DND-41 (cell line): ENCODE measurements around the gene PHB1.

ENCODE experiments used
- ATAC-seq: fragments of 200-7000 bp; cut with Tn5 transposase; 3 replicates; pipeline ENCODE4 v1.9.1; 2021; ENCODE audit warnings: low read depth; ENCODE audit not compliant: insufficient read depth
- DNase-seq: peaks from one replicate; pipeline ENCODE4 v3.0.0-alpha.2; 2020
- H2AFZ ChIP-seq: 2 replicates; pipeline ENCODE4 v1.6.0; 2012; ENCODE audit warnings: low read depth, low read length
- H3K27ac ChIP-seq: 2 replicates; pipeline ENCODE4 v1.5.1; 2012; ENCODE audit warnings: low read length, inconsistent platforms
- H3K27me3 ChIP-seq: fragments of 200-600 bp; sonication (generic); 2 replicates; pipeline ENCODE4 v1.6.0; 2012; ENCODE audit warnings: low read length, mild to moderate bottlenecking, inconsistent platforms; ENCODE audit not compliant: insufficient read depth, poor library complexity
- H3K36me3 ChIP-seq: 2 replicates; pipeline ENCODE4 v1.5.1; 2012; ENCODE audit warnings: low read length, inconsistent platforms; ENCODE audit not compliant: insufficient read depth
- H3K4me1 ChIP-seq: 2 replicates; pipeline ENCODE4 v1.5.1; 2012; ENCODE audit warnings: mild to moderate bottlenecking, low read length; ENCODE audit not compliant: insufficient read depth
- H3K4me2 ChIP-seq: 2 replicates; pipeline ENCODE4 v1.6.0; 2012; ENCODE audit warnings: mild to moderate bottlenecking, moderate library complexity, low read length, inconsistent platforms; ENCODE audit not compliant: insufficient read depth
- H3K4me3 ChIP-seq, 2 experiments: fragments of 200-600 bp in 1 of 2; shearing (Covaris generic) in 1 of 2; 2 replicates each; pipeline ENCODE4 v1.5.1; 2012 to 2016; ENCODE audit warnings: inconsistent platforms in 2 of 2, low read length in 2 of 2, mild to moderate bottlenecking in 2 of 2, low read depth in 1 of 2, moderate library complexity in 1 of 2
- H3K79me2 ChIP-seq: 2 replicates; pipeline ENCODE4 v1.6.0; 2012; ENCODE audit warnings: low read length, inconsistent platforms; ENCODE audit not compliant: insufficient read depth
- H3K9ac ChIP-seq: 2 replicates; pipeline ENCODE4 v1.6.0; 2012; ENCODE audit warnings: low read depth, mild to moderate bottlenecking, inconsistent platforms, low read length, moderate library complexity
- H3K9me3 ChIP-seq: 2 replicates; pipeline ENCODE4 v1.5.1; 2012; ENCODE audit warnings: low read length, moderate library complexity, mild to moderate bottlenecking, inconsistent platforms; ENCODE audit not compliant: insufficient read depth, severe bottlenecking
- H4K20me1 ChIP-seq: 2 replicates; pipeline ENCODE4 v1.6.0; 2012; ENCODE audit warnings: low read length; ENCODE audit not compliant: insufficient read depth
- EZH2 ChIP-seq: IDR thresholded peaks from 3 replicates; pipeline ENCODE4 v1.6.1; 2012; ENCODE audit warnings: borderline replicate concordance, low read depth, mild to moderate bottlenecking, moderate library complexity, low read length, inconsistent platforms; ENCODE audit not compliant: severe bottlenecking
- TF ChIP-seq, protein P1 (sequence below): IDR thresholded peaks from 2 replicates; pipeline ENCODE4 v1.5.1; 2012; ENCODE audit warnings: borderline replicate concordance, low read length, moderate library complexity, mild to moderate bottlenecking; ENCODE audit not compliant: poor library complexity, severe bottlenecking; ENCODE audit errors: extremely low read depth

The PHB1 gene

DNA sequence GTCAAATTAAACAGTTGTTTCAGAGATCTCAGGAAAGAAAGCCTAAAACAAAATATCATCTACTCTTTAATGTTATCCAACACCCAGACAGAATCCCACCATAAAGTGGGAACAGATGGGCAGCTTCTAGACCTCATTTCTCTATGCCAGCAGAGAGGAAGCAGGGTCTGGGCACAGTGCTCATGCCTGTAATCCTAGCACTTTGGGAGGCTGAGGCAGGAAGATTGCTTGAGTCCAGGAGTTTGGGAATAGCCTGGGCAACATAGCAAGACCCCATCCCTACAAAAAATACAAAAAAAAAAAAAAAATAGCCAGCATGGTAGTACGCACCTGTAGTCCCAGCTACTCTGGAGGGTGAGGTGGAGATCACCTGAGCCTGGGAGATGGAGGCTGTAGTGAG lies 39.1 kb downstream of the PHB1 start:
- Histone ChIP-seq H3K27ac (no peak overlapping the region), H3K9ac (no peak overlapping the region), H3K79me2 (no peaks in the 10 kb centered on the region), H3K4me2 (no peak overlapping the region), H3K36me3 (no peaks in the 10 kb centered on the region), H3K27me3 (no peaks in the 10 kb centered on the region), H3K4me1 (no peaks in the 10 kb centered on the region), H3K4me3 (no peak overlapping the region), H4K20me1 (no peaks in the 10 kb centered on the region), H3K9me3 (no peaks in the 10 kb centered on the region), H2AFZ (no peak overlapping the region)
- DNase-seq (no peak), ATAC-seq (no peak)
- TF ChIP-seq, protein P1, sequence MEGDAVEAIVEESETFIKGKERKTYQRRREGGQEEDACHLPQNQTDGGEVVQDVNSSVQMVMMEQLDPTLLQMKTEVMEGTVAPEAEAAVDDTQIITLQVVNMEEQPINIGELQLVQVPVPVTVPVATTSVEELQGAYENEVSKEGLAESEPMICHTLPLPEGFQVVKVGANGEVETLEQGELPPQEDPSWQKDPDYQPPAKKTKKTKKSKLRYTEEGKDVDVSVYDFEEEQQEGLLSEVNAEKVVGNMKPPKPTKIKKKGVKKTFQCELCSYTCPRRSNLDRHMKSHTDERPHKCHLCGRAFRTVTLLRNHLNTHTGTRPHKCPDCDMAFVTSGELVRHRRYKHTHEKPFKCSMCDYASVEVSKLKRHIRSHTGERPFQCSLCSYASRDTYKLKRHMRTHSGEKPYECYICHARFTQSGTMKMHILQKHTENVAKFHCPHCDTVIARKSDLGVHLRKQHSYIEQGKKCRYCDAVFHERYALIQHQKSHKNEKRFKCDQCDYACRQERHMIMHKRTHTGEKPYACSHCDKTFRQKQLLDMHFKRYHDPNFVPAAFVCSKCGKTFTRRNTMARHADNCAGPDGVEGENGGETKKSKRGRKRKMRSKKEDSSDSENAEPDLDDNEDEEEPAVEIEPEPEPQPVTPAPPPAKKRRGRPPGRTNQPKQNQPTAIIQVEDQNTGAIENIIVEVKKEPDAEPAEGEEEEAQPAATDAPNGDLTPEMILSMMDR: no peak

DNA sequence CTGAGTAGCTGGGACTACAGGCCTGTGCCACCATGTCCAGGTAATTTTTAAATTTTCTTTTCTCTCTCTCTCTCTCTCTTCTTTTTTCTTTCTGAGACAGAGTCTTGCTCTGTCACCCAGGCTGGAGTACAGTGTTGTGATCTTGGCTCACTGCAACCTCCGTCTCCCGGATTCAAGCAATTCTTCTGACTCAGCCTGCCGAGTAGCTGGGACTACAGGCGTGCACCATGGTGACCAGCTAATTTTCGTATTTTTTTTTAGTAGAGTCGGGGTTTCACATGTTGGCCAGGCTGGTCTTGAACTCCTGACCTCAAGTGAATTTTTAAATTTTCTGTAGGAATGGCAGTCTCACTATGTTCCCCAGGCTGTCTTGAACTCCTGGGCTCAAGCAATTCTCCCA lies 41.6 kb downstream of the PHB1 start:
- Histone ChIP-seq H2AFZ (no peak overlapping the region), H3K4me3 (no peak overlapping the region), H3K36me3 (no peaks in the 10 kb centered on the region), H3K9me3 (no peaks in the 10 kb centered on the region), H4K20me1 (no peaks in the 10 kb centered on the region), H3K27me3 (no peaks in the 10 kb centered on the region), H3K4me1 (no peaks in the 10 kb centered on the region), H3K9ac (no peak overlapping the region), H3K79me2 (no peaks in the 10 kb centered on the region), H3K27ac (no peak overlapping the region), H3K4me2 (no peak overlapping the region)
- no peak for ATAC-seq
- TF ChIP-seq, protein P1: no peak
- TF ChIP-seq EZH2: no peak
- no peak for DNase-seq

DNA sequence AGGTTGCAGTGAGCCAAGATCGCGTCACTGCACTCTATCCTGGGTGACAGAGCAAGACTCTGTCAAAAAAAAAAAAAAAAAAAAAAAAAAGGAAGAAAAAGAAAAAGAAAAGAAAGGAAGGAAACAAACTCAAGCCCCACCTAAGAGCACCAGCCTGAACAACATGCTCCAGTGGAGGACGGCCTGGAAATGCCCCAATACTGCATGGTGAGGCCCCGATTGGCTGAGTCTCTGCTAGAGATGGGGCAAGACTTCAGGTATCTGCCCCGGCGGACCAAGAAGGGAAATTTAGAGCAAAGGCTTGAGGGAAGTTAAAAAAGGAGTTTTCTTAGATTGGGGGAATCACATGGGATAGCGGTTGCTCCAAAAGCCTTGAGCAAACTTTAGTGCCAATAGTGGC lies 42.3 kb downstream of the PHB1 start:
- TF ChIP-seq, protein P1: no peak
- no peak overlapping the region for H3K9ac ChIP-seq
- no peaks in the 10 kb centered on the region for H3K4me1 ChIP-seq
- no peaks in the 10 kb centered on the region for H4K20me1 ChIP-seq
- ATAC-seq (no peak), DNase-seq (no peak)
- H3K27me3 ChIP-seq: no peaks in the 10 kb centered on the region
- H3K4me3 ChIP-seq: no peak overlapping the region
- no peaks in the 10 kb centered on the region for H3K36me3 ChIP-seq
- H3K4me2 ChIP-seq: no peak overlapping the region
- H2AFZ ChIP-seq: no peak overlapping the region
- H3K9me3 ChIP-seq: no peaks in the 10 kb centered on the region
- H3K79me2 ChIP-seq: no peaks in the 10 kb centered on the region
- no peak overlapping the region for H3K27ac ChIP-seq

DNA sequence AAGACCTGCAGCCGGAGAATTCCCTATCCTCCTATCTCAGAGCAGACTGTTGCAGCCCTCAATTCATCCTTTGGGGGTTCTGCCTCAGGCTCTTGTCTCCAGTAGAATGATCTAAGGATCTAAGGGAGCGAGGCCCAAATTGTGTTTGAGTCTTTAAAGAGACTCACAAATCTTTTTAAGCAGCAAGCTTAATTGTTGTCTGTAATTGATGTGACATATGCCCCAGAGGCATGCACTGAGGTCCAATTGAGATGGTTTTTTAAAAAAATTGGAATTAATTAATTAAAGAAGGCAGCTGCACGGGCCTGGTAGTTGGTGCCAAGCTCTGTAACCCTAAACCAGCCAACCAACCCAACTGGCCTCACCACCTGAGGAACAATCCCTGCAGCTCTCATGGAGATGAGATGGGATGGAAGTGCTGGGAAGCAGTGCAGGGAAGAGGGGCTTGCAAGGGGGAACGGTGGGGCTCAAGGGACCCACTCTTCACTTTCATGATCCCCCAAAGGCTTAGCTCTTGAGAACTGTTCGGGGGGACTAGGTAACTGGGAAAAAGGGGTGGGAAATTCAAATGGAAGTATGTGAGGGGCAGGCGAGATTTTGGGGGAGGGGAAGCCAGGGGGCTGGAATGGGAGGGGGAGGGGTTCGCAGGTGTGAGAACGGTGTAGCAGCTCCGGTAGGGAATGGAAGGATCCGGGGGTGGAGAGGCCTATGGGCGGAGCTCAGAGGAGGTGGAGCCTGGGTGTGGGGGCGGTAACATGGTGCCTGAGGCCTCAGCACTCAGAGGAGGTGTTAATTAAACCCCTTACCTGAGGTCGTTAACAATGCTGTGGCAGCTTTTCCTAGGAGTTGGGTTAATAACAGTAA lies 43.5 kb downstream of the PHB1 start:
- H3K4me3 ChIP-seq: no peak overlapping the region
- no peaks in the 10 kb centered on the region for H3K36me3 ChIP-seq
- no peaks in the 10 kb centered on the region for H3K79me2 ChIP-seq
- H3K9me3 ChIP-seq: no peaks in the 10 kb centered on the region
- H3K27me3 ChIP-seq: no peaks in the 10 kb centered on the region
- no peak overlapping the region for H2AFZ ChIP-seq
- no peak overlapping the region for H3K9ac ChIP-seq
- no peak overlapping the region for H3K4me2 ChIP-seq
- no peaks in the 10 kb centered on the region for H3K4me1 ChIP-seq
- TF ChIP-seq, protein P1: no peak
- no peak for TF ChIP-seq EZH2
- H4K20me1 ChIP-seq: no peaks in the 10 kb centered on the region
- DNase-seq (no peak), ATAC-seq (no peak)
- H3K27ac ChIP-seq: no peak overlapping the region
